Forelimb muscle (tissue), 1 donor: ENCODE measurements around the gene WDR1. TPM values are rescaled to one million over a fixed set of nuclear protein-coding genes. Genes with fewer than 3 reads are reported as not detected.

ENCODE experiments used
- DNase-seq: peaks from one replicate; pipeline ENCODE4 v3.0.0-alpha.2; 2013; ENCODE audit warnings: low read depth
- polyA plus RNA-seq: library from polyadenylated mRNA; unstranded; fragments of 120-200 nt; gene quantifications from one replicate; pipeline ENCODE4 v1.2.1, GENCODE V29; 2013; ENCODE audit not compliant: insufficient read length

The WDR1 gene
- polyA plus RNA-seq, 1 donor = 169 TPM

GRCh38 chr4:10085828-10086505 lies 30.6 kb downstream of the WDR1 start:
- no peak for DNase-seq

GRCh38 chr4:10085386-10085785 lies 31.2 kb downstream of the WDR1 start:
- DNase-seq = no peak

- DNase-seq = no peak
Observed at GRCh38 chr4:10084651-10085358, 31.8 kb downstream of the WDR1 start.

GRCh38 chr4:10083861-10084641 lies 32.5 kb downstream of the WDR1 start:
- DNase-seq = no peak

GRCh38 chr4:10083331-10083771 lies 33.2 kb downstream of the WDR1 start:
- no peak for DNase-seq

- DNase-seq = no peak
Observed at GRCh38 chr4:10082459-10083272, 33.9 kb downstream of the WDR1 start.

GRCh38 chr4:10082047-10082446 lies 34.6 kb downstream of the WDR1 start:
- no peak for DNase-seq

- no peak for DNase-seq
Observed at GRCh38 chr4:10081218-10081606, 35.4 kb downstream of the WDR1 start.

GRCh38 chr4:10080589-10081217 lies 35.9 kb downstream of the WDR1 start:
- no peak for DNase-seq

- DNase-seq = no peak
Observed at GRCh38 chr4:10079912-10080588, 36.5 kb downstream of the WDR1 start.

GRCh38 chr4:10079256-10079655 lies 37.3 kb downstream of the WDR1 start:
- DNase-seq = no peak

GRCh38 chr4:10078481-10079233 lies 37.9 kb downstream of the WDR1 start:
- no peak for DNase-seq

- DNase-seq = no peak
Observed at GRCh38 chr4:10077483-10078335, 38.9 kb downstream of the WDR1 start.

GRCh38 chr4:10077076-10077475 lies 39.5 kb downstream of the WDR1 start:
- no peak for DNase-seq

GRCh38 chr4:10075953-10076391 lies 40.6 kb downstream of the WDR1 start:
- no peak for DNase-seq

GRCh38 chr4:10075158-10075863 lies 41.3 kb downstream of the WDR1 start:
- no peak for DNase-seq

- DNase-seq = no peak
Observed at GRCh38 chr4:10074767-10075105, 41.9 kb downstream of the WDR1 start.

GRCh38 chr4:10074076-10074766 lies 42.4 kb downstream of the WDR1 start:
- no peak for DNase-seq
